ENCODE results near the gene RPTOR.
A peak's percentile ranks its signal among the peaks of the same experiment; 100 is the strongest.
"Not testable (repeated sequence)": the region's sequence is repeated elsewhere in the genome, so short reads cannot be mapped to it uniquely, and the experiment has no call there.

Gene RPTOR

GRCh38 chr17:80746262-80746935 lies 201.8 kb downstream of the RPTOR start:
- DNase-seq (ENCODE audit: low read depth): no peak

GRCh38 chr17:80747469-80747868 lies 202.8 kb downstream of the RPTOR start:
- DNase-seq (ENCODE audit: low read depth): no peak

- no peak for DNase-seq (ENCODE audit: low read depth)
These were observed 205.0 kb downstream of the RPTOR start for GRCh38 chr17:80749611-80750010.

GRCh38 chr17:80750263-80750662 lies 205.6 kb downstream of the RPTOR start:
- DNase-seq (ENCODE audit: low read depth): no peak

GRCh38 chr17:80751070-80751945 lies 206.7 kb downstream of the RPTOR start:
- no peak for DNase-seq (ENCODE audit: low read depth)

GRCh38 chr17:80751946-80752581 lies 207.4 kb downstream of the RPTOR start:
- DNase-seq (ENCODE audit: low read depth): no peak

GRCh38 chr17:80753685-80754345 lies 209.2 kb downstream of the RPTOR start:
- DNase-seq (ENCODE audit: low read depth): no peak

GRCh38 chr17:80754846-80755245 lies 210.2 kb downstream of the RPTOR start:
- no peak for DNase-seq (ENCODE audit: low read depth)

GRCh38 chr17:80755650-80756405 lies 211.2 kb downstream of the RPTOR start:
- no peak for DNase-seq (ENCODE audit: low read depth)

GRCh38 chr17:80758481-80759376 lies 214.1 kb downstream of the RPTOR start:
- DNase-seq (ENCODE audit: low read depth): no peak

- no peak for DNase-seq (ENCODE audit: low read depth)
These were observed 214.7 kb downstream of the RPTOR start for GRCh38 chr17:80759377-80759673.

GRCh38 chr17:80760511-80760911 lies 215.9 kb downstream of the RPTOR start:
- DNase-seq (ENCODE audit: low read depth): no peak

GRCh38 chr17:80761110-80761871 lies 216.7 kb downstream of the RPTOR start:
- peak; percentile 48 for DNase-seq (ENCODE audit: low read depth)

GRCh38 chr17:80762076-80762475 lies 217.4 kb downstream of the RPTOR start:
- no peak for DNase-seq (ENCODE audit: low read depth)

- DNase-seq (ENCODE audit: low read depth): no peak
These were observed 218.7 kb downstream of the RPTOR start for GRCh38 chr17:80763293-80763867.

- not testable (repeated sequence) for DNase-seq (ENCODE audit: low read depth)
These were observed 220.0 kb downstream of the RPTOR start for GRCh38 chr17:80764627-80765145.

- no peak for DNase-seq (ENCODE audit: low read depth)
These were observed 220.8 kb downstream of the RPTOR start for GRCh38 chr17:80765241-80765961.

- DNase-seq (ENCODE audit: low read depth): no peak
These were observed 221.7 kb downstream of the RPTOR start for GRCh38 chr17:80766290-80766855.

Data from stimulated activated CD8-positive, alpha-beta memory T cell treated with anti-CD3 and anti-CD28 coated beads, Interleukin-4, amount 100 ng/mL, for 24 hours (primary cell).